ENCODE measurements around the gene MAPK12.

- TF ChIP-seq CTCF (conservative IDR thresholded peaks at IDR 0.05), result no peak
- no peak for TF ChIP-seq ZFX (IDR thresholded peaks at IDR 0.05)
These were observed 13.3 kb upstream of the MAPK12 start for GRCh38 chr22:50274771-50275170.
